ENCODE results near the gene MTA2.
"Not testable (repeated sequence)": the region's sequence is repeated elsewhere in the genome, so short reads cannot be mapped to it uniquely, and the experiment has no call there.

The MTA2 gene

GRCh38 chr11:62621567-62622470 lies 20.2 kb upstream of the MTA2 start, which contains the start of gene B3GAT3:
B3GAT3 (minus strand) TSS chr11:62621986; CDS start chr11:62621947, 39 bp downstream.
- Histone ChIP-seq H3K79me2 (ENCODE audit: insufficient read depth, low read length) (peaks cover 8% of the 10 kb centered on the region), H3K4me1 (ENCODE audit: insufficient read depth, low read length, severe bottlenecking) (peaks cover 14% of the 10 kb centered on the region), H3F3A (ENCODE audit: insufficient read depth, low read length) (peaks cover 7% of the 10 kb centered on the region; the same call in 1 of the 2 replicates), H3K36me3 (ENCODE audit: insufficient read depth, low read length) (peaks cover 35% of the 10 kb centered on the region), H3K4me3 (ENCODE audit: low read depth, low read length, poor library complexity, severe bottlenecking) (peak within 1 kb of the TSS; percentile 96), H3K4me2 (ENCODE audit: low read length) (peak within 1 kb of the TSS; percentile 92), H2AFZ (ENCODE audit: low read length) (no peak within 1 kb of the TSS), H3K9ac (ENCODE audit: low read length) (peak within 1 kb of the TSS; percentile 99), H3K9me3 (ENCODE audit: low read length) (no peaks in the 10 kb centered on the region), H3K9me2 (ENCODE audit: low read depth, low read length) (no peaks in the 10 kb centered on the region), H3K27ac (ENCODE audit: low read depth, low read length, poor library complexity, severe bottlenecking) (peak within 1 kb of the TSS; percentile 81), H4K20me1 (ENCODE audit: insufficient read depth, low read length) (no peaks in the 10 kb centered on the region), H3K27me3 (ENCODE audit: insufficient read depth, low read length) (no peaks in the 10 kb centered on the region)
- no peak for TF ChIP-seq EZH2 (IDR thresholded peaks at IDR 0.05; ENCODE audit: borderline replicate concordance, low read length)
- TF ChIP-seq, protein P1, sequence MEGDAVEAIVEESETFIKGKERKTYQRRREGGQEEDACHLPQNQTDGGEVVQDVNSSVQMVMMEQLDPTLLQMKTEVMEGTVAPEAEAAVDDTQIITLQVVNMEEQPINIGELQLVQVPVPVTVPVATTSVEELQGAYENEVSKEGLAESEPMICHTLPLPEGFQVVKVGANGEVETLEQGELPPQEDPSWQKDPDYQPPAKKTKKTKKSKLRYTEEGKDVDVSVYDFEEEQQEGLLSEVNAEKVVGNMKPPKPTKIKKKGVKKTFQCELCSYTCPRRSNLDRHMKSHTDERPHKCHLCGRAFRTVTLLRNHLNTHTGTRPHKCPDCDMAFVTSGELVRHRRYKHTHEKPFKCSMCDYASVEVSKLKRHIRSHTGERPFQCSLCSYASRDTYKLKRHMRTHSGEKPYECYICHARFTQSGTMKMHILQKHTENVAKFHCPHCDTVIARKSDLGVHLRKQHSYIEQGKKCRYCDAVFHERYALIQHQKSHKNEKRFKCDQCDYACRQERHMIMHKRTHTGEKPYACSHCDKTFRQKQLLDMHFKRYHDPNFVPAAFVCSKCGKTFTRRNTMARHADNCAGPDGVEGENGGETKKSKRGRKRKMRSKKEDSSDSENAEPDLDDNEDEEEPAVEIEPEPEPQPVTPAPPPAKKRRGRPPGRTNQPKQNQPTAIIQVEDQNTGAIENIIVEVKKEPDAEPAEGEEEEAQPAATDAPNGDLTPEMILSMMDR (IDR thresholded peaks at IDR 0.05; ENCODE audit: low read length), result no peak

DNA sequence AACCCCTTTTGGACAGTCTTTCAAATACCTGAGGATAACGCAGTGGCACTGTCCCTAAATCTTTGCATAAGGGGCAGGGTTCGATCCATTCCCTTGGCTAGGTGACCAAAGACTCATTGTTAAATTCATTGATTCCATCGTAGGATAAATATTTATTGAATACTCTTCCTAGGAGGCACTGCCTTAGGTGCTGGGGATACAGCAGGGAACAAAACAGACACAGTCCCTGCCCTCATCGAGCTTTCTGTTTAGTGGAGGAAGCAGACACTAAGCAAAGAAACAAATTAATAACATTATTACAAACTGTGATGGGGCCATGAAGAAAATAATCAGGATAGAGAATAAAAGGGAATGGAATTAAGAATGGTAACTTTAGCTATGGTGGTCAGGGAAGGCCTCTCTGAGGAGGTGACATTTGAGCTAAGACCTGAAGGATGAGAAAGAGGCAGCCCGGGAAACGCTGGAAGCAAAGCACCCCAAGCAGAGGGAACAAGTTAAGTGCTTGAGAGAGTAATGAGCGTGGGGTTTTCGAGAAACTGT lies 19.4 kb upstream of the MTA2 start:
- Histone ChIP-seq H3K9me3 (ENCODE audit: low read length) (no peaks in the 10 kb centered on the region), H3K4me1 (ENCODE audit: insufficient read depth, low read length, severe bottlenecking) (peaks cover 14% of the 10 kb centered on the region), H3K9me2 (ENCODE audit: low read depth, low read length) (no peaks in the 10 kb centered on the region), H3K27ac (ENCODE audit: low read depth, low read length, poor library complexity, severe bottlenecking) (peak overlapping the region; percentile 81), H3K36me3 (ENCODE audit: insufficient read depth, low read length) (peaks cover 35% of the 10 kb centered on the region), H3K9ac (ENCODE audit: low read length) (peak overlapping the region; percentile 99), H3K4me3 (ENCODE audit: low read depth, low read length, poor library complexity, severe bottlenecking) (peak overlapping the region; percentile 96), H3K79me2 (ENCODE audit: insufficient read depth, low read length) (peaks cover 8% of the 10 kb centered on the region), H3K27me3 (ENCODE audit: insufficient read depth, low read length) (no peaks in the 10 kb centered on the region), H3K4me2 (ENCODE audit: low read length) (peak overlapping the region; percentile 92), H4K20me1 (ENCODE audit: insufficient read depth, low read length) (no peaks in the 10 kb centered on the region), H2AFZ (ENCODE audit: low read length) (no peak overlapping the region), H3F3A (ENCODE audit: insufficient read depth, low read length) (peaks cover 7% of the 10 kb centered on the region; the same call in 1 of the 2 replicates)
- TF ChIP-seq EZH2 (IDR thresholded peaks at IDR 0.05; ENCODE audit: borderline replicate concordance, low read length), result no peak
- TF ChIP-seq, protein P1 (IDR thresholded peaks at IDR 0.05; ENCODE audit: low read length), result no peak

DNA sequence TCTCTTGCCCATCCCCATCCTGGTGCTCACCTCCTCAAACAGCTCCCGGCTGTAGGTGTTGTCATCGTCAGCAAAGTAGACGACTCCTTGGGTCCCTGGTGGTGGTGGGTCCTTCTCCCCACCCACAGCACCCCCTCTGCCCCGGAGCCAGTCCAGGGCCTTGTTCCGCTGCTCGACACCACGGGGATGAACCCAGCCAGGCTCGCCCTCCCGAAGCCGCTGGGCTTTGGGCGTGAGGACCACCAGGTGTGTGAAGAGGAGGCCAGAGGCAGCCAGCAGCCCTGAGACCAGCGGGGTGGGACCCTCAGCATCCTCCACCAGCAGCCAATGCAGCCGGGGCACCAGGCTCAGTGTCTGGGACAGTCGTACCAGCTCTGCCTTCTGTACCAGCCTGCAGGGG lies 15.3 kb upstream of the MTA2 start:
- not testable (repeated sequence) for H4K20me1 ChIP-seq (ENCODE audit: insufficient read depth, low read length); H3K4me3 ChIP-seq (ENCODE audit: low read depth, low read length, poor library complexity, severe bottlenecking); H3K4me2 ChIP-seq (ENCODE audit: low read length); H3K9ac ChIP-seq (ENCODE audit: low read length); H3K4me1 ChIP-seq (ENCODE audit: insufficient read depth, low read length, severe bottlenecking); H3K27ac ChIP-seq (ENCODE audit: low read depth, low read length, poor library complexity, severe bottlenecking); H2AFZ ChIP-seq (ENCODE audit: low read length); H3F3A ChIP-seq (ENCODE audit: insufficient read depth, low read length); H3K9me3 ChIP-seq (ENCODE audit: low read length); H3K9me2 ChIP-seq (ENCODE audit: low read depth, low read length); H3K27me3 ChIP-seq (ENCODE audit: insufficient read depth, low read length); H3K79me2 ChIP-seq (ENCODE audit: insufficient read depth, low read length)
- H3K36me3 ChIP-seq (ENCODE audit: insufficient read depth, low read length), result peaks cover 23% of the 10 kb centered on the region
